Measurements from ENCODE around the gene FITM2. TPM values are rescaled to one million over a fixed set of nuclear protein-coding genes. Genes with fewer than 3 reads are reported as not detected.

Gene FITM2
- total RNA-seq, 2 donors from 2014 or later: 7.0 to 17.1 TPM

DNA sequence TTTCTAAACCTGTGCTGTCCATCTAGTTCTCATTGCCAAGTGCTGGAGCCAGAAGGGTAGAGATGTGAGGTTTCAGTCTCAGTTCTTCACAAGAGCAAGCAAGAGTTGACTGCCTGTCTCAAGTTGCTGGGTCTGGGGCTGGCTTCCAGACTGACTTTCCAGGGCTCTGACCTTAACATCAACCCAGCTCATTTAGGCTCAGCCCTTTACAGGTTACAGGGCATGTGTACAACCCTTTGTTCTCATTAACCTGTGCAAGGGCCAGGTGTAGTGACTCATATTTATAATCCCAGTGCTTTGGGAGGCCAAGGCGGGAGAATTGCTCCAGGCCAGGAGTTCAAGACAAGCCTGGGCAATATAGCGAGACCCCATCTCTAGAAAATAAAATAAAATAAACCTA, 30.6 kb downstream of the FITM2 start:
- H3K4me1 ChIP-seq: no peaks in the 10 kb centered on the region
- TF ChIP-seq POLR2A (IDR thresholded peaks at IDR 0.05): no peak
- TF ChIP-seq, protein P1, sequence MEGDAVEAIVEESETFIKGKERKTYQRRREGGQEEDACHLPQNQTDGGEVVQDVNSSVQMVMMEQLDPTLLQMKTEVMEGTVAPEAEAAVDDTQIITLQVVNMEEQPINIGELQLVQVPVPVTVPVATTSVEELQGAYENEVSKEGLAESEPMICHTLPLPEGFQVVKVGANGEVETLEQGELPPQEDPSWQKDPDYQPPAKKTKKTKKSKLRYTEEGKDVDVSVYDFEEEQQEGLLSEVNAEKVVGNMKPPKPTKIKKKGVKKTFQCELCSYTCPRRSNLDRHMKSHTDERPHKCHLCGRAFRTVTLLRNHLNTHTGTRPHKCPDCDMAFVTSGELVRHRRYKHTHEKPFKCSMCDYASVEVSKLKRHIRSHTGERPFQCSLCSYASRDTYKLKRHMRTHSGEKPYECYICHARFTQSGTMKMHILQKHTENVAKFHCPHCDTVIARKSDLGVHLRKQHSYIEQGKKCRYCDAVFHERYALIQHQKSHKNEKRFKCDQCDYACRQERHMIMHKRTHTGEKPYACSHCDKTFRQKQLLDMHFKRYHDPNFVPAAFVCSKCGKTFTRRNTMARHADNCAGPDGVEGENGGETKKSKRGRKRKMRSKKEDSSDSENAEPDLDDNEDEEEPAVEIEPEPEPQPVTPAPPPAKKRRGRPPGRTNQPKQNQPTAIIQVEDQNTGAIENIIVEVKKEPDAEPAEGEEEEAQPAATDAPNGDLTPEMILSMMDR (IDR thresholded peaks at IDR 0.05): no peak
- H3K27ac ChIP-seq: no peak overlapping the region
- H3K36me3 ChIP-seq (replicated peaks in 1 of 2; ENCODE audit: insufficient read depth in 1 of 2, low read depth in 2 of 2): no peaks in the 10 kb centered on the region
- no peaks in the 10 kb centered on the region for H3K9me3 ChIP-seq
- 97 to 100% methylated on average over 2 of the region's 2 CpGs for WGBS, 2 donors
- intact Hi-C loops (cut with DNase I): no loop called here
- DNase-seq (no peak), ATAC-seq (no peak)
- H3K4me3 ChIP-seq: no peak overlapping the region
- no peaks in the 10 kb centered on the region for H3K27me3 ChIP-seq

DNA sequence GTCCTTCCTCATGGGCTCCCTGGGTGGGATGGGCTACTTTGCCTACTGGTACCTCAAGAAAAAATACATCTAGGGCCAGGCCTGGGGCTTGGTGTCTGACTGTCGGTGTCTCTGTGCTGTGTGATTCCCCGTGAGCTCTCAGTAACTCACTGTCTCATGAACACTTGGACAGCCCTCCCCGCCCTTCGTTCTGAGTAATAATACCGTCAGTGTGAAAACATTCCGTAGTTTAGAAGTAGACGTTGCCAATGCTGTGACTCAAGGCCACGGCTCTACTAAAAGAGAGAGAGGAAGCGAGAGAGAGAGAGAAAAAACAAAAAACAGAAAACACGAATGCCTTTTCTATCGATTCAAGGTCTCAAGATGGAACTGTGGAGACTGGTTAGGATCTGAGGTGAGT, 31.8 kb downstream of the FITM2 start:
- ATAC-seq (no peak), DNase-seq (no peak)
- no peak overlapping the region for H3K27ac ChIP-seq
- no peaks in the 10 kb centered on the region for H3K9me3 ChIP-seq
- no peaks in the 10 kb centered on the region for H3K4me1 ChIP-seq
- H3K4me3 ChIP-seq: no peak overlapping the region
- WGBS, 2 donors: 86% methylated on average over 10 to 11 of the region's 11 CpGs
- no peaks in the 10 kb centered on the region for H3K36me3 ChIP-seq (replicated peaks in 1 of 2; ENCODE audit: insufficient read depth in 1 of 2, low read depth in 2 of 2)
- H3K27me3 ChIP-seq: no peaks in the 10 kb centered on the region
- TF ChIP-seq, protein P1 (IDR thresholded peaks at IDR 0.05): no peak
- TF ChIP-seq POLR2A (IDR thresholded peaks at IDR 0.05): no peak
- intact Hi-C loops (cut with DNase I): no loop called here

DNA sequence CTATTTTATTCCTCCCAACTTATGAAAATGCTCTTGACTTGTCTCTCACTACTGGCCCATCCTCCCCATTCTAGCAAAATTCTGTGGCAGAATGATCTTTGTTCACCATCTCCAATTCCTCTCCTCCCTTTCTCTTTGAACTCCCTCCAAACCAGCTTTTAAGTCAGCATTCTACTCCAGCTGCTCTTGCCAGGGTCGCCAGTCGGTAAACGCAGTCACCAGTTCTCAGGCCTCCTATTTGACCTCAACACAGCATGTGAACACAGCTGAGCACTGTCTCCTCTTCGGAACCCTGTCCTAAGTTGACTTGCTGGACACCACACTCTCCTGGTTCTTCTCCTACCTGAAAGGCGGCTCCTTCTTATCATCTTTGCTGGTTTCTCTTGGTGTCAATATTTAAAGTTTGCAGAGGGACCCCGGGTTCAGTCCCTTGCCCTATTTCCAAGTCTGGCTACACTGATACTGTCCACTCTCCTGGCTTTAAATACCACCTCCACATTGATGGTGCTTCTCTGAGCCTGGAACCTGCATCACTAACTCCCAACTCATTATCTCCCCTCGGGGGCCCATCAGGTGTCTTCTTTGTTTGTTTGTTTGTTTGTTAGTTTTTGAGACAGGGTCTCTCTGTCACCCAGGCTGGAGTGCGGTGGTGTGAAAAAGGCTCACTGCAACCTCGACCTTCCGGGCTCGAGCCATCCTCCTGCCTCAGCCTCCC, 36.5 kb downstream of the FITM2 start:
- H3K9me3 ChIP-seq: no peaks in the 10 kb centered on the region
- H3K27me3 ChIP-seq: no peaks in the 10 kb centered on the region
- ATAC-seq: no peak
- no peak for DNase-seq
- no peak for TF ChIP-seq POLR2A (IDR thresholded peaks at IDR 0.05)
- TF ChIP-seq, protein P1 (IDR thresholded peaks at IDR 0.05): no peak
- no peaks in the 10 kb centered on the region for H3K36me3 ChIP-seq (replicated peaks in 1 of 2; ENCODE audit: insufficient read depth in 1 of 2, low read depth in 2 of 2)
- intact Hi-C loops (cut with DNase I): no loop called here
- H3K27ac ChIP-seq: no peak overlapping the region
- 76 to 81% methylated on average over 11 of the region's 11 CpGs for WGBS, 2 donors
- no peak overlapping the region for H3K4me3 ChIP-seq
- H3K4me1 ChIP-seq: no peaks in the 10 kb centered on the region

DNA sequence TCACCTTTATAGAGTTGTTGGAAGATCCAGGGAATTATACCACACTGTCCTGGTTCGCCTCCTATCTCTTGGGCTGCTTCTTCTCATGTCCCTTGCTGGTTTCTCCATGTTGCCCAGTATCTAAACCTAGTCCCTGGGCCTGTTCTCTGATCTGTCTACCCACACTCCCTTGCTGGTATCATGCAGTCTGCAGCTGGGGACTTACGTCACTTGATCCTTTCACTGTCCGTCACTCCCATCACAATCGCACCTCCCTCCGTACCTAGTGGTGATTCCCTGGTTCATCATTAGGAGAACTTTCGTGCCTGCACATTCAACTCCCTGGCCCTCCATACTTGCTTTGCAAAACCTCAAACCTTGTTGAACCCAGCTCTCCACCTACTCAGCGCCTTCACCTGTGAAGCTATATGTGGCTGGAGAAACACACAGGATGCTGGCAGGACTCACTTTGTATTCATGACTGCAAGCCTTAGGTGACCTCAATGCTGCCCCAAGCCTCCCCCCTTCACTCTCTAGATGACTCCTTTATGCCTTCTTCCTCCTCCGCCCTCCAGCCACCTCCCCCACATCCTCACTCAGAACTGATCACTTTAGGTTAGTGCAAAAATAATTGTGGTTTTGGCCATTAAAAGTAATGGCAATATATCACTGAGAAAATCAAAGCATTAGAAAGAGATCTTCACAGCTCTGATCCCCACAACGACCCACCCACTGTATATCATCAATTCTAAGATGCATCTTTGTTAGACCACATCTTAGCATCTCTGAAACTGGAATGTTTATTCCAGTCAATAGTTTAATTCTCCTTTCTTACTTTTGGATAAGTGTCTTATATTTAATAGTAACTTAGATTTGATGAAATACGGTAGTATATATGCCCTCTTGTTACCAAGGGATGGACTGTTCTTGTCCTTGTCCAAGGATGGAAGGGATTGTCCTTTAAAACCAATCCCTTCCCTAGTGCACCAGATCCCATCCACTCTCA, 37.5 kb downstream of the FITM2 start:
- ATAC-seq: no peak
- intact Hi-C loops (cut with DNase I): no loop called here
- WGBS, 2 donors: 90 to 91% methylated on average over 10 of the region's 10 CpGs

More for the DNA sequence above, 37.5 kb downstream of the FITM2 start:
- Histone ChIP-seq H3K27me3 (no peaks in the 10 kb centered on the region), H3K27ac (no peak overlapping the region), H3K36me3 (replicated peaks in 1 of 2; ENCODE audit: insufficient read depth in 1 of 2, low read depth in 2 of 2) (no peaks in the 10 kb centered on the region), H3K4me1 (no peaks in the 10 kb centered on the region), H3K9me3 (no peaks in the 10 kb centered on the region), H3K4me3 (no peak overlapping the region)
- TF ChIP-seq, protein P1 (IDR thresholded peaks at IDR 0.05): no peak
- TF ChIP-seq POLR2A (IDR thresholded peaks at IDR 0.05): no peak
- DNase-seq: no peak
